Fibroblast of skin of back (primary cell): ENCODE data around the gene CXCR6.
A peak's percentile ranks its signal among the peaks of the same experiment; 100 is the strongest.

Experiments
- DNase-seq: peaks from one replicate; pipeline ENCODE4 v3.0.0-alpha.2; 2013

The CXCR6 gene

DNA sequence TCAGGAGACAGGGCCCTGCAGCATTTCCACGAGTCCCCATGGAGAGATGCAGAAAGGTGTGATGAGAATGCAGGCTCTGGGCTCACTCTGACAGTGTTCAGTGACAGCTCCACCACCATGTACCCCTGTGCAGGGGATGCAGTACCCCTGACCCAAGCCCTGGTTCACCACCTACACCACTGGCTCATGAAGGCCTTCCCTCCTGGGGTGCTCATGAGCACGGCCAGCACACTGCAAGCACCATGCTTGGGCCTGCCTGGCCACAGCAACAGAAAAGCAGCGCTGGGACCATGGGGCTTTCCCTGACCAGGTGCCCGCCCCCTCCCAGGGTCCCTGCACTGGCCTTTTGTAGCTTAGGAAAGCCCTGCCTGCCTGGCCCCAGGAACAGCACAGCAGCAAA, 6.2 kb downstream of the CXCR6 start:
- DNase-seq = no peak

- no peak for DNase-seq
Observed at GRCh38 chr3:45950131-45950530, 6.9 kb downstream of the CXCR6 start.

DNA sequence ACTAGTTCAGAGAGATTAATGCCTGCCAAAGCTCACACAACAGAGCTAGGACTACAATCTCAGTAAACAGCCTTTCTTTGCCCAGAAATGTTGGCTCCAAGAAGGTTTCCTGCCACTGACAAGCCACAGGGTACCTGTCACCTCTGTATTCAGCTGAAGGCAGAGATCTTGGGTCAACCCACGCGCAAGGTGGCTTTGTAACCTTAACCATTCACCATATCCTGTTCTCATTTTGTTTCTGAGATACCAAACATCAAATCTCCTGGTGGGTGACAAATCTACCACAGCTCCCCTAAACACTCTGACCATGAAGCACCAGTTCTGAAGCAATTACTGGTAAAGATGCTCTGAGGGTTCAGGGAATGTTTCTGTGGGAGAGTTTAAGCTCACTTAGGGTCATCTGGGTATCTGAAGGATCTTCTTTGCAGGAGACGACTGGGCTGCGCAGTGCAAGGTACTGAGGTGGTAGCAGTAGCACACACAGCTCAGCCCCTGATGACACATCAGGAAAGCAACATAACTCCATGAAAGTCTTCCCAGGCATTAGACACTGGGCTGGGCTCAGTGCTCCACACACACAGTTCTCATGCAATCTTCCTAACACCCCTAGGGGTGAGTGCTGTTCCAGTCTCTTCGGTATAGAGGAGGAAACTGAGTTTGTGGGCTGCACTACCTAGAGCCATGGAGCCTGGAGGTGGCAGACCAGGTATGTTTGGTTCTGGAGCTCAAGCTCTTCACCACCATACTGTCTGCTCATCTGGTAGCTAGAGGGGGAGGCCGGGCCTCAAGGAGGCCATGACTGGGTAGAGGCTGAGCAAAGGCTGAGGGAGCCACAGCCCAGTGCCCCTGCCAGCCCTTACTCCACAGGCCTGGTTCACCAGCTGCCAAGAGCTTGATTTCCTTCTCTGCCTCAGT, 7.7 kb downstream of the CXCR6 start:
- no peak for DNase-seq

DNA sequence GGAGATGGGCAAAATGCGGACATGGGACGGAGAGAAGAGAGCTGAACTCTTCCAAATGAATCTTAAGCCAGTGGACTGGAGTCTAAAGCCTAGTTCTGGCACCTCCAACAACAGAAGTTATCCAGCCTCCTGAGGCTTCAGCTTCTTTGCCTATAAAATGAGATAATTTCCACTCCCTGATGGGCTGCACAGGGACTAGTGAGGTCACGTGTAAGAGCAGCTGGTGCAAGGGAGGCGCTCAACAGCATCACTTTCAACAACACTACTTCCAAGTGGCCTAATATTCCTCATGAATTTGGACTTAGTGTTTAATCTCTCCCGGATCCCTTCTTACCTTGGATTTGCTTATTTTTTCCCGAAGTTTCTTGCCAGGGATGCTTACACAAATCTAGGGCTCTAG, 8.7 kb downstream of the CXCR6 start:
- DNase-seq = no peak

- DNase-seq = no peak
Observed at GRCh38 chr3:45952456-45952855, 9.2 kb downstream of the CXCR6 start.

DNA sequence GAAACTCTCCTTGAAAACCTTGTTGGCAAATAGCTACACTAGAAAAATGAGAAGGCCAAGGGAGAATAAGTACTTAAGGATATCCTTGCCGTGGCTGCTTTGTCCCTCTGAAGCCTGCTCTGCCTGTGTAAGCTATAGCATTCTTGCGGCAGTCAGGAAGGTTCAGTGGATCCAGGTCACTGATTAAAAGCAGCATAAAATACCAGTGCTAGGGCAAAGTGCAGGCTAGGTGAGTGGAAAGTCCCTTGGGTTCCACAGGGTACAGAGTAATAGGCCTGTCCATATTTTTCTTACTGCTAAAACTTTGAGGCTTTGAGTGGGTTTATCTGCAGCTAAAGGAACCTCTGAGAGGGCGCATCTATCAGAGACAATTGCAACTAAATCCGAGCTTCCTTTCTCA, 10.3 kb downstream of the CXCR6 start:
- no peak for DNase-seq

DNA sequence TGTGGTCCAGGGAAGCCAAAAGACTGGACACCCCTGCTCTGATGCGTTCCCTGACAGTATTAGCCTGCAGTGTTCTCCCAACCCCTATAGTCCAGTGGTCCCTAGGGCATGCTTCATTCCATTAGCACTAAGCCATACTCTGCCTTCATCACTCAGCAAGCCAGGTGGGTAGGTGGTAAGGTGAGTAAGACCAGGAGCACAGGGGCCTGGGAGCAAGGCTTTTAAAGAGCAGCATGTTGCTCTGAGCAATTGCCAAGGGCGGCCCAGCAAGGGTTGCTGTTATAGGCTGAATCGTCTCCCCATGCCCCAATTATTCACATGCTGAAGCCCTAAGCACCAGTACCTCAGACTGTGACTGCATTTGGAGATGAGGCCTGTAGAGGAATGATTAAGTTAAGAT, 11.0 kb downstream of the CXCR6 start:
- no peak for DNase-seq

DNA sequence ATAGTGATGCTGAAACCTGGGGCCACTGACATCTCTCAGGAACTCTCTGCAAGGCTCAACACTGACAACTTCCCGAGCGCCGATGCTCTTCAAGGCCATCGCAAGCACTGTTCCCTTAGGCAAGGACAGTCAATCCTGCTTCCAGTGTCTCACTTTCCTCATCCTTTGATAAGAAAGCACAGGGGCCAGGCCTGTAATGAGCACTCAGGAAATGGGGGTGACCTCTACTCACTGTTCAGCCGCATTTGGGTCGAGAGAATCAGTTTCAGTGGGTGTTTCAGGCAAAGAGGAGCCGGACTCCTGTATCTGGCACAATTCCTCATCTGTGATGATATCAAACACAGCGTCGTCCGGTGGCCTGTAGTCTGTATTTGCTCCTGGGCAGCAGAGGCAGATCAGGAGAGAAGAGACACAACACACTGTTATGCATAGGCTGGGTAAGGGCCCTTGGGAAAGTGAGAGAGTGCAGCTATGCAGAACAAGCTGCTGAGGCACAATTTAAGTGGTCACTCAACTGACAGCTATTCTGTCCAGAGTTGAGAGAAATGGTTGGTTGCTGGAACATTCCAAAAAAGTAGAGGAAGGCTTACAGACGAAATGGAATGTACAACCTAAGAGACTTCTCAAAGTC, 11.9 kb downstream of the CXCR6 start:
- DNase-seq = no peak

- DNase-seq = no peak
Observed at GRCh38 chr3:45955706-45956105, 12.4 kb downstream of the CXCR6 start.

- no peak for DNase-seq
Observed at GRCh38 chr3:45957586-45957985, 14.3 kb downstream of the CXCR6 start.

- peak; percentile 37 for DNase-seq
Observed at GRCh38 chr3:45958321-45958791, 15.1 kb downstream of the CXCR6 start.

DNA sequence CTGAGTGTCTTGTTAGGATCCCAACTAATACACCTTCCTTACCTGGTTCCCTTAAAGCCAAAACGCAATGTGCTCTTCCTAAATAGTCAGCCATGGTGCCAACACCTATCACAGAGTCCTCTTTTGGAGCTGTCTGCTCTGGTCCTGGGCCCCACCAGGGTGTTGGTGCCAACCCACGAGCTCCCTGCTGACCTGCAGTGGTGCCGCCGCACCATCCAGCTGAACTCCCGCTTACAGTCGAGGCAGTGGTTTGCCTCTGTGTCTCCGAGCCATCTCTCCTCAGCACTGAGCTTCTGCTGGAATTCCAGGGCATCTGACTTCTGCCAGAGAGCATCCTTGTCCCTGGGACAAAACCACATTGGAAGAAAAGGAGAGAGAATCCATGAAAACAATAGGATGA, 15.9 kb downstream of the CXCR6 start:
- no peak for DNase-seq

DNA sequence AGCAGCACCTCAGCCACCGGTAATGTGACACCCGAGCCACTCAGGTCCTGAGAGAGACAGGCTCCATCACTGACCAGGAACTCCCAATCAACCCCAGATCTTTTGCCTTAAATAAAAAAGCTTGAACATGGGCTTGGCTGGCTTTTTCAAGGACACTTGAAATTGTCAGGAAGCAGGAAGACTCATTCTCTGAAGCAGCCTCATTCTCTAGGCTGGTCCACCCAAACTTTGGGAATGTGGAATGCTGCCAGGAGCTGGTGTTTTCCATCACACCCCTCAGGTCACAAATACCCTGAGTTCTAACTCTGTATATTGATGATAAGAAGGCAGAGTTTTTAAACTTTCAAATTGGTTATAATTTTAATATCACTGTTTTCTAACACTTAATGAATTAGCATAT, 17.0 kb downstream of the CXCR6 start:
- no peak for DNase-seq

DNA sequence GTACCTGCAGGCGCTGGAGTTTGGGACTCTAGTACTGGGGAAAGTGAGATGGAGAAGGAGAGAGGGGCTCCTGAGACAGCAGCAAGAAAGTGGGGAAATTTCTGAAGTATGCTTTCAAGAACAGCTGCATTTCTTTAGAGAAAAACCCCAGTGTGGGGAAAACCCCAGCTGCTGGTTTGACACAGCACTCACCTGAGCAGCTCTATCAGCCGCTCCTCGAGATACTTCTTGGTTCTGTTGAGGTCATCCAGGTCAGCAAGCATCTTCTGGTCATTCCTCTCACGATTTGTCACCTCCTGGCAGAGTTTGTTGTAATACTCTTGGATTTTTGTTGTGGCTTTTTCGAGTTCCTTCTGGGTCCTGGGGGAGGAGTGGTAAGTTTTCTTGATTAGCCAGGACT, 18.8 kb downstream of the CXCR6 start:
- DNase-seq = no peak

GRCh38 chr3:45964139-45964538, 20.9 kb downstream of the CXCR6 start:
- DNase-seq = no peak

DNA sequence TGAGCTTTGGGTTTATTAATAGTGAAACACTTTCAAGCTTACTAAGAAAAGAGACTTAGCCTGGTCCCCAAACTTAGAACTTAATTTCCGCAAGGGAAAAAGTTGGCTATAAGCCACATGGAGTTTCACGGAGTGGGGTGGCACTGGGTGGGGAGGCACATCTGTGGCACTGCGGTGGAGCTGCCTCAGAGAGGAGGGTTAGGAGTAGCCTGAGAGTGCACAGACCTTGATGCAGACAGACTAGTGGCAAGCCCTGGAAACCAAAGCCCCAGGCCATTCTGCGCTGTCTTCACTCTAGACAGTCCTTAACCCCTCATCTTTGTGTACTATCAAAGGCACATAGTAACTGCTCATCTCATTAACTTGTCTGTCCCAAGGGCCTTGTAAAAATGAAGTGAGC, 22.0 kb downstream of the CXCR6 start:
- DNase-seq = no peak

GRCh38 chr3:45965653-45966052, 22.4 kb downstream of the CXCR6 start:
- DNase-seq = no peak

DNA sequence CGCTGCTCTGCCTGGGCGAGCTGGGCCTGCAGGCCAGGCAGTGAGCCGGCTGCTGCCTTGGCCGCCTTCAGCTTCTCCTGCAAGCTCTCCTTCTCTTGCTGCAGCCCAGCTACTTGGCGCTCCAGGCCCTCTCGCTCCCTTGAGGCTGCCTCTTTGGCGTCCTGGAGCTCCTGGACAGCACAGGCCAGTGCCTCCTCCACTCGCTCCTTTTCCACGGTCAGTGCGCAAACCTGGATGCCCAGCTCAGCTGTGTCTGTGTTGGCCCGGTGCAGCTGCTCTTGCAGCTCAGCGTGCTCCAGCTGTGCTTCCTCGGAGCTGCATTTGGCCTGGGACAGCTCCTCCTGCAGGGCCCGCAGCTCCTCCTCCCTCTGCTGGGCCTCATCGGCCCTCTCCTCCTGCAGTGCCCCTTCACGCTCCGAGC, 23.1 kb downstream of the CXCR6 start:
- DNase-seq = no peak

DNA sequence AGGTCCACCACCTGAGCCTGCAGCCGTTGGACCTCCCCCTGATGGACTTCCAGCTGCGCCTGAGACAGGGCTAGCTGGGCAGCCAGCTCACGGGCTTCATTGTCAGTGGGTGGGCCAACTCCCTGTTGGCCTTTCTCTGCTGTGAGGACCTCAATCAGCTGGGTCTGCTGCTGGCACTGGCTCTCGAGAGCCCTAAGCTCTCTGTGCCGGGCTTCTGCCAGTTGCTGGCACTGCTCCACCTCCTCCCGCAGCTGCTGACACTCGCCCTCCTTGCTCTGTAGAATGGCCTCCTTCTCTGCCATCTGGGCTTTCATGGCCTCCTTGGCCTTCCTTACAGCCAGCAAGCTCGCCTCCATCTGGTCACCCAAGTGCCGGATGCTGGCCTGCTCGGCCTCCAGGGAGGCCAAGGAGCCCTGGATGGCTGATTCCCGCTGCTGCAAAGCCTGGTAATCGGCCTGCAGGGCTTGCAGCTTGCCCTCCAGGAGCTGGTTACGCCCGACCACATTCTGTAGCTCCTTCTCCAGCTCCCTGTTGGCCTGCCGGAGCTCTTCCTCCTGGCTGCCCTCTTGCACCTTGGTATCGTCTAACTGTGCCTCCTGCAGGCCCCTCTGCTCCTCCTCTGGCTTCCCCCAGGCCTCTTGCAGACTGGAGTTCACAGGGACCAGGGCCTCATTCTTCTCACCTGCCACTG, 23.8 kb downstream of the CXCR6 start:
- no peak for DNase-seq

DNA sequence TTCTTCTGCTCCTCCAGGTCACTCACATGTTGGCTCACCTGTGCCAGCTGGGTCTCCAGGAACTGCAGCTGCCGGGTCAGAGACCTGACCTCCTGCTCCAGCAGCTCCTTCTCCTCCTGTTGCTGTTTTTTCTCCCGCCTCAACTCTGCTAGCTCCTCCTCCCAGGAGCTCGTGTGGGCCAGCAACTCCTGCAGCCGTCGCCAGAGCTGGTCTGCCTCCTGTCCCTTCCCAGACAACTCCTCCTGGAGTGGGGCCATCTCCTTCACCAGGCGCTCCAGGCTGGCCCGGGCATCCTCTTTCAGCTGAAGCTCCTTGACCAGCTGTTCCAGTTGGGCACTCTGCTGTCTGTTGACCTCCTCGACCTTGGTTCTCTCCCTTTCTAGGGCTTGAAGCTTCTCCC, 24.5 kb downstream of the CXCR6 start:
- no peak for DNase-seq

GRCh38 chr3:45968149-45968548, 24.9 kb downstream of the CXCR6 start:
- DNase-seq = no peak

- DNase-seq = peak; percentile 74
Observed at GRCh38 chr3:45968706-45969105, 25.4 kb downstream of the CXCR6 start.

DNA sequence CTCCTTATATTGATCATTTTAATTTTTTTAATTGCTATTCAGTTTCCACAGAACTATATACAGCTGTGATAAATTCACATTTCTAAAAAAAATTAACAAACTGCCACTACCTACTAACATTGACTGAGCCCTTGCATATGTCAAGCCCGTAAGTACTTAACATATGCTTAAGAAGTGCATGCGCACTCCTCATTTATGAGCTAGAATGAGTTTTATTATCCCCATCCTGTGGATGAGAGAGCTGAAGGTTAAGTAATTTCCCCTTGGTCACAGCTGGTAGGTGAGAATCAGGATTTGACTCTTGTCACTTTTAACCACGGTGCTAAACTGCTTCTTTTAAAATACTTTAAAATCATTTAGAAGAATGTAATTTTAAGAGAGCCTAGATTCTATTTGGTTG, 25.9 kb downstream of the CXCR6 start:
- DNase-seq = no peak

GRCh38 chr3:45969953-45970352, 26.7 kb downstream of the CXCR6 start:
- DNase-seq = no peak
